GM21515 (cell line): ENCODE measurements around the gene CNGA1.

Source experiments
- ATAC-seq: cut with Tn5 transposase; IDR thresholded peaks from one replicate; pipeline ENCODE4 v1.9.1; 2021; ENCODE audit not compliant: unreplicated experiment

CNGA1 gene

DNA sequence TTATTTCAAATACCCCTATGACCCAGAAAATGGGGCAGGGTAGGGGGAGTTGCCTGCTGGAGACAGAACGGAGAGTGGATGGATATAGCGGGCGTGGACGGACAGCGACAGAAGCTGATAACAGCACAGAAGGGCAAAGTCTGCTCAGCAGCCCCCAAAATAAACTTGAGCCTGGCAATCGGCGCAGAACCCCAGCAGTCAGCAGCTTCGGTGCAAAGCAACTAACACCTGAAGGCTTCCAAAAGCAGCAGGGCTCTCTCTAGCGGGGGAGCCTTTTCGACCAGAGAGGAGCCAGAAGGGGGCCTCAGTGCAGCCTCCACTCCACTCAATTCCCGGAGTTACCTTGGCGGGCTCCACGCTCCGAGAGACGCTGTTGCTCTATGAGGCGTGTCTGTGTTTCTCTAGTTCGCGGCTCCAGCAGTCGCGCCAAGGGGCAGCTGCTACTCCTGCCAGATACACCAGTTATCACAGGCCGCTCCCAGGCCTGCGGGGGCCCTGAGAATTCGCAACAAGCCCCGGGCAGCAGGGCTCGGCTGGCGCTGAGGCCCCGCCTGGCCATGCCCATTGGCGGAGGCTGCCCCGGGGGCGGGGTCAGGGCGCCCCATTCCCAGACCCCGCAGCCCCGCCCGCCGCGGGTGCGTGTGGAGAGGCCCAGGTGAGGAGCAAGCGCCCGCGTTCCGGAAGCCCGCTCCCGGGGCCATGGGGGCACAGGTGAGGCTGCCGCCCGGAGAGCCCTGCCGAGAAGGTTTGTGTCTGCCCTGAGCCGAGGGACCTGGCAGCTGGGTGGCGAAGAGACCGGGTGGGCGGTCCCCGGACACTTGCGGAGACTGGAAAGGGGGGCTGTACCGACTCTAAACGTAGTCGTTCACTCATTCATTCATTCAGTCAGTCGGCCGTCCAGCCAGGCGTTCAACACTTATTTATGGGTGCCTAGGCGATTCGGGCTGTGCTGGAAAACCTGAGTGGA is at the start of gene CNGA1, which contains the start of gene NIPAL1:
CNGA1 (minus strand) TSS at position 541 of the 967 bp plus-strand sequence. CDS start 63,992 bp downstream, outside the sequence.
NIPAL1 (plus strand) TSS at position 632 of the 967 bp plus-strand sequence; CDS start at position 700, 68 bp downstream.
- ATAC-seq, result peak; percentile 93

- peak; percentile 59 for ATAC-seq
These were observed 49.1 kb upstream of the CNGA1 start for GRCh38 chr4:48065587-48066052.

DNA sequence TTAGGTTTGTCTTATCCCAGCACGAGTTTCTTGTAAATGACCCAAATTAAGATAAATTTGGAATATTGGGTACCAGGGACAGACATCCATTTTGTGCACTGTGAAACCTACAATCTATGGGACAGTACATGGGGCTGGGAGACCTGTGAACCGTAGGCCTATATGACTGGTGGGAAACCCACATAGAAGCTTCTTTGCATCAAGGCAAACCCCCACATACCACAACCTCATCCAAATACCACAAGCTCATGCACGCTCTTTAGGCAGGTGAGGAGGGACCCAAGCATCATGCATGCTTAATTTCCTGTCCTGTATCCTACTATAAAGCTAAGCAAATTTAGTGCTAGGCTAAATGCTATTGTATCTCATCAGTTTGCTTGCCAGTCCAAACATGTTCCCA is 47.9 kb upstream of the CNGA1 start:
- no peak for ATAC-seq

DNA sequence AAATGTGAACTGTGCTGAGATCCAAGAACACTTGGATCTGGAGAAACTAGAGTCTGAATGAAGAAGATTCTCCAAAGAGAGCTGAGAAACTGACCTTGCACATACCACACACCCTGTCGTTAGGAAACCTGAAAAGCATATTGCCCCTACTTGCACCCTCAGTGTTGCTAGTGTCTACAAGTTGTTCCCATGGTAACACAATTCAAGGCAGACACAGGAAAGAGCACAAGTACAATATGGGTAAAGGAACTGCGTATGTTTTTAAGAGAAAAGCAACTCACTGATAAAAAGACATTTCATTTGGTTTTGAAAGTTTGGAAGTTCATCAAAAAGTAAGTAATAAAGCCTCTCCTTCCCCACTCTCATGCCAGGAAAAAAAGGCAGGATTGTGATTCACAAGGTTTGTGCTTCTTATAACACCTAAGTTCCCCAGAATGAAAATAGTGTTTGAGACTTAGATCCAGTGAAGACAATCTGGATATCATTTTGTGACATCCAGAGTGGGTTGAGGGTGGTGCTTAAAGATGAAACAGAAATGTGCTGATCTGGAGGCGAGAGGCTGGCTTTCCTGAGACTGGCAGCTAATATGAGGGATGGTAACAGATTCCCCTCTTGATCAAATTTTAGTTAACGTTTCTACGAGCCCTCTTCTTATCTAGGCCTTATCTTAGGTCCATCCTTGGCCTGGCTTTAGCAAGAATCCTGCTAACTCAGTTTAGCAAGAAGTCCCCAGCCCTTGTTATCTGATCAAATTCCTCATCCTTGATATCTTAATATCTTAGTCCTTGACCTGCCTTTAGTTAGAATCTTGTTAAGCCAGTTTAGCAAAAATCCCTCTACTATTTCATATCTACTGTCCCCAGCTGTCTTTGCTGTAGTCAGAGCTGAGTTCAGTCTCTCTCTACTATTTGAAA is 42.4 kb upstream of the CNGA1 start:
- ATAC-seq, result no peak

- ATAC-seq, result no peak
These were observed 34.6 kb upstream of the CNGA1 start for GRCh38 chr4:48051078-48051477.

GRCh38 chr4:48049483-48049882 is 33.0 kb upstream of the CNGA1 start:
- ATAC-seq, result no peak

DNA sequence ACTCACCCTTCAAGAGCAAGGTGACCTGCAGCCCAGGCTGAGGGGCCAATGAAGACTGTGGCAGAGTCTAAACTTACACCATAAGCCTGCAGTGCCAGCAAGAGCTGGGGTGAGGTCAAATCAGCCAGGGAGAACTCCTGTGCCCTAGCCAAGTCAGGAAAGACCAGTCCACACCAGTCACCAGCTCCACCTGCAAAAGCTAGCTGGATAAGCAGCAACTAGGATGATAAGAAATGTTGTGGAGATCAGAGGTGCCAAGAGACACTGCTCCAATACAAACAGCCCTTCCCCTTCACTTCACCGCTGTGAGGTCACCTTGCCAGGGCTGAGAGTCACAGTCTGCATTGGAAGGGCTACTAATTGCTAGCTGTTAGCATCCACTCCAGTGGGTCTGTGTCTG is 31.4 kb upstream of the CNGA1 start:
- ATAC-seq, result peak; percentile 21

DNA sequence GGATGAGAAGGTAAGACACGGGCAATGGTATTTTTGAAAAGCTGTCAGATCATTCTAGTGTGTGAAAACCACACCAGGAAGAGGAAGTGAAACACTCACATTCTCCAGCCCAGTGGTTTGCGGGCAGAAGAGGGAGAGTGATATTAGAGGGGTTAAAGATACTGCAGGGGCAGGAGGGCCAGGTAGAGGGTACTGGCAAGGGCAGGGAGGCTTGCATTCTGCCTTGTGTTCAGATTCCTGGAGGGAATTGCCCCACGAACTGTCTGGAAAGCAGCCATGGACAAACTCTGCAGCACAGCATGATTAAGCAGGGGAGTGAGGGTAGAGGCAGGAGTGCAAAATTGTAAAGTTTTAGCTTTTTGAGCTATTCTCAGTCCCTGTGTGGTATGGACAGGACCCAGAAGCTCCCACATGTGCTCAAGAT is 31.0 kb upstream of the CNGA1 start:
- ATAC-seq, result peak; percentile 92

- ATAC-seq, result no peak
These were observed 29.6 kb upstream of the CNGA1 start for GRCh38 chr4:48046059-48046458.

- ATAC-seq, result no peak
These were observed 27.8 kb upstream of the CNGA1 start for GRCh38 chr4:48044298-48044697.

DNA sequence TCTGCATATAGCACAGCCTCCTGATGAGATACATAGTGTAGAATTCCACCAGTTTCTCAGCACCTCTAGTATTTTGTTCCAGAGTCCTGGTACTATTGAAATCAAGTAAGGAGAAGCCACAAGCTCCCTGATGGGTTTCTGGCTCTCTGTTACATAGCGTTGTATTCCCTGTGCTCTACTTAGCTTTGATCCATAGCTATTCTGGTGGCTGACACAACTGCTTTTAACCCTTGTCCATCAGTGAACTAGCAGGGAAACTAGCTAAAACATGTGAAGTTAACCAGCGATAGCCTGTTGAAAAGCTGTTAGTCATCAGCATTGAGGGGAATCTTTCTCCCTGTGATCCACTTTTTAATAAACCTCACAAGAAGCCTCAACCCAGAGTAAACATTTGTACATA is 27.0 kb upstream of the CNGA1 start:
- ATAC-seq, result no peak

- ATAC-seq, result no peak
These were observed 26.5 kb upstream of the CNGA1 start for GRCh38 chr4:48042979-48043461.

GRCh38 chr4:48041535-48042137 is 25.2 kb upstream of the CNGA1 start:
- no peak for ATAC-seq

DNA sequence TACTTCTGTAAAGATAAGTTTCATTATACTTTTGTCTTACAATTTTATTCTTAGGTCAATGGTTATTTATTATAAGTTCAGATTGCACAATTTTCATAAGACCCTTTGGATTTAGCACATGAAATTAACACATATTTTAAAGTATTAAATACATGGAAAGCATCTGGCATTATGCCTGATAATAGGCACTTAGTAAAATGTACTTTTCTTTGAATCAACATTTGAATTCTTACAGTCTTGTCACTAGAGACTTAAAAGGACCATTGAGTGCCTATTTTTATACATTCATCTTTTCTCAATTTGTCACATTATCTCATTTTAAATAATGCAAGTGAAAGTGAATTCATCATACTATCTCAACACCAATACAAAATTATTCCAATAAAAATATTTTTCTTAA is 23.1 kb upstream of the CNGA1 start:
- no peak for ATAC-seq

- no peak for ATAC-seq
These were observed 22.2 kb upstream of the CNGA1 start for GRCh38 chr4:48038666-48039065.

DNA sequence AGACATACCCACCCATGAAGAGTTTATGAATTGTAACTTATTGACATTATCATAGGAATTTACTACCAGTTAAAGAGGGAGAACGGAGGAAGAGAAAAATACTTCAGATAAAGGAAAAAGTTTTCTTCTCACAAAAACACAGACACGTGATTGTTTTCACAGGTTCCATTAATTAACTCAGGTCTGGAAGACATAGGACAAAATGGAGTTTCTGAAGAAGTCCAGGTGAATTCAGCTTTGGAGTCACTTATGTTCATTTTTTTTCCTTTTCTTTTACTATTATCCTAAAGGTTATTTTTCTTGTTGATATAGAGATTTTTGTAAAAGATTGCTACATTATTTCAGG is 20.6 kb upstream of the CNGA1 start:
- no peak for ATAC-seq

GRCh38 chr4:48035952-48036351 is 19.5 kb upstream of the CNGA1 start:
- no peak for ATAC-seq

DNA sequence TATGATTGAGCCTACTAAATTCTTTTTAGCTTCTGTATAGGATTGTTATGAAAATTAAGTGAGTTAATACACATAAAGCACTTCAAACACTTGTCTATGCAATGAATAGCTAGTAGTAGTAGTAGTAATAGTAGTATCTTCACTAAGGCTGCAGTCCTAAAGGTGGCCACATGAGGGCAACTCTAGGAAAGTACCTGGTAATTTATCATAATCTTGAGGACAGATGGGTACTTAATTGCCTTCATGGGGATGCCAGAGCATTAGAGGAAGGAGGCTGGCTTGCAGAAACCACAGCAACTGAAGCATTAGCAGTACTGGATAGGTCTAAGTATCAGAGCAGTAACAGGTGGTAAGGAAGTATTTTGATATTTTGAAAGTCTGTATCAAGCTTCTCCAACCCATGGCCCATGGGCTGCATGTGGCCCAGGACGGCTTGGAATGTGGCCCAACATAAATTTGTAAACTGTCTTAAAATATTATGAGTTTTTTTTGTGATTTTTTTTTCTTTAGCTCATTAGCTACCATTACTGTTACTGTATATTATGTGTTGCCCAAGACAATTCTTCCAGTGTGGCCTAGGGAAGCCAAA is 17.4 kb upstream of the CNGA1 start:
- peak; percentile 35 for ATAC-seq

DNA sequence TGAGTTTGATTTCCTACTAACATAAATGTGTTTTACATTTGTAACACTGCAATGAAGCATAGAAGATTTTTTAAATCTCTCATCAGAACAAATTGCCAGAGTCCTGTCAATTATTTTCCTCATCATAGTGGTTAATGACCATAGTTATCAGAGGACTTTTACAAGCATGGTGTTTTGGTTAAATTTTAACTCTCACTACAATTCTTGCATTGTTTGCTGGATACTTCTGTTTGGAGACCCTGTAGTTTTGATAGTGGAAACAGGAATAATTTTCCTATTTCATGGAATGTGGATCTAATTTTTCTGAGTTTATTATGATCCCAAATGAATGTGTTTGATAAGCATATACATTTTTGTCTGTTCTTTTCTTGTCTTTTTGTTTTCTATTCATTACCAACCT is 16.9 kb upstream of the CNGA1 start:
- ATAC-seq, result no peak

DNA sequence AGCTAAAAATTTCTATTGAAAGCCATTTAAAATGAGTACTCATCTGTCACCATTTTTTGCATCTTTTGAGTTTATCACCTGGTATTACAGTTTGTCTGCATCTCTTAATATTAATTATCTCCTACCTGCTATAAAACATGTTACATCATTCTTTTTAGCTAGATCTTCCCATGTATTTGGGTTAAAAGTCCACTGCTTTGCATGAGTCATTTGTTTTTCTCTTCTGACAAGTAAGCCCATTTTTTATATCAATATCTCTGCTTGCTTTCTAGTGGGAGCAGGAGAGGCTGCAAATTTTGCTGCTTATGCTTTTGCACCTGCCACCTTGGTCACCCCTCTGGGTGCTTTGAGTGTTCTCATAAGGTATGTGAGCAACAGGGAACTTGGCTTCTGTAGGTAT is 16.2 kb upstream of the CNGA1 start:
- no peak for ATAC-seq
